GM12801 (cell line): ENCODE measurements around the gene RMP24.

Source experiments
- CTCF ChIP-seq: IDR thresholded peaks from one replicate; pipeline ENCODE4 v1.5.1; 2011; ENCODE audit warnings: control low read depth; ENCODE audit not compliant: insufficient read length; ENCODE audit errors: extremely low read depth

Gene RMP24

GRCh38 chr18:35968278-35968880, 4.1 kb upstream of the RMP24 start:
- no peak for TF ChIP-seq CTCF

DNA sequence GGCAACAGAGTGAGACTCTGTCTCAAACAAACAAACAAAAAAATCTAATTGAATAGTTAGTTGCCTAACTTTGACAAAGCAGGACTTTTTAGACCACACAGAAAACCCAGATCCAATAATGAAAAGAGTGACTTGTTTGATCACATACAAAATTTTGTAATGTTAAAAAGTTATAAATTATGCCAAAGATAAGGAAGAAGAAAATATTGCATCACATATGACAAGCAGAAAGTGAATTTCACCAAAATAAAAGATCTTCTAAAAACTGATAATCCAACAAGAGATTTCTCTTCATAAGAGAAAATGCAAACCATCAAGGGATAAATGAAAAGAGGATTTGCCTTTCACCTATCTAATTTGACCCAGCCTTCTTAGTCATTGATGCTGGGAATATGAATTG, 2.8 kb upstream of the RMP24 start:
- TF ChIP-seq CTCF = no peak

- TF ChIP-seq CTCF = no peak
Measured at GRCh38 chr18:35971661-35972196, 750 bp upstream of the RMP24 start.

DNA sequence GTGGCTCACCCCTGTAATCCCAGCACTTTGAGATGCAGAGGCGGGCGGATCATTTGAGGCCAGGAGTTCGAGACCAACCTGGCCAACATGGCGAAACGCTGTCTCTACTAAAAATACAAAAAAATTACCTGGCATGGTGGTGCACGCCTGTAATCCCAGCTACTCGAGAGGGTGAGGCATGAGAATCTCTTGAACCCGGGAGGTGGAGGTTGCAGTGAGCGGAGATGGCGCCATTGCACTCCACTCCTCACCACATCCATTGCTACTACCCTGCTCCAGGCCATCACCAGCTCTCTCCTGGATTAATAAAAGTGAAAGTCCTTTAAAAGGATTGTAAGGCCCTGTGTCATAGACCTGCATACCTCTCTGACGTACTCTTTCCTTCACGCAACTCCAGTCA, 1.2 kb downstream of the RMP24 start:
- no peak for TF ChIP-seq CTCF

- no peak for TF ChIP-seq CTCF
Measured at GRCh38 chr18:35974181-35974580, 1.7 kb downstream of the RMP24 start.

DNA sequence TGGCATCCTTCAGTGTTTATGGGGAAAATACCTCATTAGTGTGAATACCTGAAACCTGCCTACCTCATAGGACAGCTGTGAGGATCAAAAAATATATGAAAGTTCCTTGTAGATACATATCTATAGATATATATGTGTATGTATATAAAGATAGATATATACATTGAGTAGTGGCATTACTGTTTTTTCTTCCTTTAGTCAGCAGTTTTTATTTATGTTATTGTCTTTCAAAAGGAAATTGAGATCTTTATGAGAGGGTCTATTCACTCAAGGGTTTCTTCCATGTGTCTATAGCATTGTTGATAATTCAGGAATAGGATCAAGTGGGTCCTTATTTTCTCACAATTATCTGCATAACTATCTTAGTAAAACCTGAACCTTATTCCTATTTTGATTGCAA, 6.6 kb downstream of the RMP24 start:
- TF ChIP-seq CTCF = no peak

GRCh38 chr18:35982409-35983114, 10.1 kb downstream of the RMP24 start:
- no peak for TF ChIP-seq CTCF
